Measurements from ENCODE around the gene CACNA1C.

GRCh38 chr12:2384533-2385351, 332.0 kb downstream of the CACNA1C start:
- TF ChIP-seq POLR2AphosphoS5 (IDR thresholded peaks at IDR 0.05) (peak; percentile 22 to 36), CTCF (IDR thresholded peaks at IDR 0.05) (peak in 1 of 3 experiments; percentile 20)
